SK-N-SH (cell line): ENCODE results near the gene PROM1.

Source experiments
- ELF1 ChIP-seq: IDR thresholded peaks from 2 replicates; pipeline ENCODE4 v1.4.0; 2012
- EP300 ChIP-seq, 2 experiments: IDR thresholded peaks; 2 replicates each; pipeline versions ENCODE4 v1.4.0 to v1.6.1; 2012; ENCODE audit warnings: borderline replicate concordance in 1 of 2, low read depth in 1 of 2, low read length in 1 of 2
- GABPA ChIP-seq: IDR thresholded peaks from 2 replicates; pipeline ENCODE4 v1.4.0; 2012; ENCODE audit warnings: low read depth, mild to moderate bottlenecking
- MXI1 ChIP-seq: IDR thresholded peaks from 2 replicates; pipeline ENCODE4 v1.6.1; 2012; ENCODE audit warnings: mild to moderate bottlenecking, low read depth, low read length, improper control_type of control experiment
- POLR2AphosphoS5 ChIP-seq: IDR thresholded peaks from 2 replicates; pipeline ENCODE4 v1.6.1; 2012; ENCODE audit warnings: low read depth, low read length
- RAD21 ChIP-seq: IDR thresholded peaks from 2 replicates; pipeline ENCODE4 v1.6.1; 2012; ENCODE audit warnings: mild to moderate bottlenecking, low read length
- SIN3A ChIP-seq: IDR thresholded peaks from 2 replicates; pipeline ENCODE4 v1.6.1; 2012; ENCODE audit warnings: low read depth, mild to moderate bottlenecking, low read length, moderate library complexity, borderline replicate concordance
- TAF1 ChIP-seq: IDR thresholded peaks from 2 replicates; pipeline ENCODE4 v1.6.1; 2012; ENCODE audit warnings: low read depth, mild to moderate bottlenecking, low read length, moderate library complexity, borderline replicate concordance
- YY1 ChIP-seq: IDR thresholded peaks from 2 replicates; pipeline ENCODE4 v1.4.0; 2012; ENCODE audit warnings: low read depth, mild to moderate bottlenecking
- TF ChIP-seq, protein P1 (sequence below): fragments of 200-600 bp; sonication (generic); IDR thresholded peaks from 2 replicates; pipeline ENCODE4 v1.6.1; 2017; ENCODE audit warnings: antibody characterized with exemption, mild to moderate bottlenecking, moderate library complexity
- TF ChIP-seq, protein P2 (sequence below): IDR thresholded peaks from 2 replicates; pipeline ENCODE4 v1.4.0; 2012; ENCODE audit warnings: low read depth
- TF ChIP-seq, protein P3 (sequence below): IDR thresholded peaks from 2 replicates; pipeline ENCODE4; 2012
- TF ChIP-seq, protein P4 (sequence below): IDR thresholded peaks from 2 replicates; pipeline ENCODE4 v1.4.0; 2012; ENCODE audit warnings: low read depth, borderline replicate concordance

DNA sequence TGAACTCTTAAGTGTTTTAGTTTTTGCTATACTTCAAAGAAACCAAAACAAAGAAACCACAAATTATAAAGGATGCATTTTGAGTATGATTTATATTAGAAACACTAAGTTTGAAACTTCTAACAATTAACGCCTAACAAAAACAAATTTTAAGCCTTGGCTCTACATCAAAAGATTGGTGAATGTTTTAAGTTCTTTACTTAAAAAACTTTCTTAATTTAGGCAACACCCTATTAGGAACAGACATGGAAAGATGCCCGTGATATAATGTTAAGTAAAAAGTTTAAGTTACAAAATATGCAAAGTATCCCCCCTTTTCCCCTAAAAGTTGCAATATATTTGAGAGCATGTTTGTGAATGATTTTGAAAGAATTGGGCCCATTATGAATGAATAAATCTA lies 21.2 kb downstream of the PROM1 start:
- TF ChIP-seq, protein P1, sequence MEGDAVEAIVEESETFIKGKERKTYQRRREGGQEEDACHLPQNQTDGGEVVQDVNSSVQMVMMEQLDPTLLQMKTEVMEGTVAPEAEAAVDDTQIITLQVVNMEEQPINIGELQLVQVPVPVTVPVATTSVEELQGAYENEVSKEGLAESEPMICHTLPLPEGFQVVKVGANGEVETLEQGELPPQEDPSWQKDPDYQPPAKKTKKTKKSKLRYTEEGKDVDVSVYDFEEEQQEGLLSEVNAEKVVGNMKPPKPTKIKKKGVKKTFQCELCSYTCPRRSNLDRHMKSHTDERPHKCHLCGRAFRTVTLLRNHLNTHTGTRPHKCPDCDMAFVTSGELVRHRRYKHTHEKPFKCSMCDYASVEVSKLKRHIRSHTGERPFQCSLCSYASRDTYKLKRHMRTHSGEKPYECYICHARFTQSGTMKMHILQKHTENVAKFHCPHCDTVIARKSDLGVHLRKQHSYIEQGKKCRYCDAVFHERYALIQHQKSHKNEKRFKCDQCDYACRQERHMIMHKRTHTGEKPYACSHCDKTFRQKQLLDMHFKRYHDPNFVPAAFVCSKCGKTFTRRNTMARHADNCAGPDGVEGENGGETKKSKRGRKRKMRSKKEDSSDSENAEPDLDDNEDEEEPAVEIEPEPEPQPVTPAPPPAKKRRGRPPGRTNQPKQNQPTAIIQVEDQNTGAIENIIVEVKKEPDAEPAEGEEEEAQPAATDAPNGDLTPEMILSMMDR: no peak
- no peak for TF ChIP-seq POLR2AphosphoS5
- TF ChIP-seq, protein P2, sequence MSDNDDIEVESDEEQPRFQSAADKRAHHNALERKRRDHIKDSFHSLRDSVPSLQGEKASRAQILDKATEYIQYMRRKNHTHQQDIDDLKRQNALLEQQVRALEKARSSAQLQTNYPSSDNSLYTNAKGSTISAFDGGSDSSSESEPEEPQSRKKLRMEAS: no peak
- no peak for TF ChIP-seq SIN3A
- TF ChIP-seq, protein P3, sequence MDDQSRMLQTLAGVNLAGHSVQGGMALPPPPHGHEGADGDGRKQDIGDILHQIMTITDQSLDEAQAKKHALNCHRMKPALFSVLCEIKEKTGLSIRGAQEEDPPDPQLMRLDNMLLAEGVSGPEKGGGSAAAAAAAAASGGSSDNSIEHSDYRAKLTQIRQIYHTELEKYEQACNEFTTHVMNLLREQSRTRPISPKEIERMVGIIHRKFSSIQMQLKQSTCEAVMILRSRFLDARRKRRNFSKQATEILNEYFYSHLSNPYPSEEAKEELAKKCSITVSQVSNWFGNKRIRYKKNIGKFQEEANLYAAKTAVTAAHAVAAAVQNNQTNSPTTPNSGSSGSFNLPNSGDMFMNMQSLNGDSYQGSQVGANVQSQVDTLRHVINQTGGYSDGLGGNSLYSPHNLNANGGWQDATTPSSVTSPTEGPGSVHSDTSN: no peak
- no peak for TF ChIP-seq TAF1
- no peak for TF ChIP-seq YY1
- TF ChIP-seq ELF1: no peak
- TF ChIP-seq, protein P4, sequence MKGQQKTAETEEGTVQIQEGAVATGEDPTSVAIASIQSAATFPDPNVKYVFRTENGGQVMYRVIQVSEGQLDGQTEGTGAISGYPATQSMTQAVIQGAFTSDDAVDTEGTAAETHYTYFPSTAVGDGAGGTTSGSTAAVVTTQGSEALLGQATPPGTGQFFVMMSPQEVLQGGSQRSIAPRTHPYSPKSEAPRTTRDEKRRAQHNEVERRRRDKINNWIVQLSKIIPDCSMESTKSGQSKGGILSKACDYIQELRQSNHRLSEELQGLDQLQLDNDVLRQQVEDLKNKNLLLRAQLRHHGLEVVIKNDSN: no peak
- TF ChIP-seq MXI1: no peak
- no peak for TF ChIP-seq GABPA
- no peak for TF ChIP-seq EP300 (IDR thresholded peaks at IDR 0.05; ENCODE audit: borderline replicate concordance in 1 of 2, low read depth in 1 of 2, low read length in 1 of 2)
- TF ChIP-seq RAD21: no peak
